Brain microvascular endothelial cell (primary cell): ENCODE measurements around the gene CD177.
"Not testable (repeated sequence)": the region's sequence is repeated elsewhere in the genome, so short reads cannot be mapped to it uniquely, and the experiment has no call there.

Experiments used
- DNase-seq: peaks from one replicate; pipeline ENCODE4 v3.0.0-alpha.2; 2020
- H3K27ac ChIP-seq: fragments of 250-450 bp; sonication (Bioruptor Pico); 2 replicates; pipeline ENCODE4 v1.5.1; 2020; ENCODE audit warnings: mild to moderate bottlenecking, moderate library complexity
- H3K27me3 ChIP-seq: fragments of 250-450 bp; sonication (Bioruptor Pico); replicated peaks from 2 replicates; pipeline ENCODE4 v1.5.1; 2020; ENCODE audit warnings: mild to moderate bottlenecking
- H3K36me3 ChIP-seq: fragments of 250-450 bp; sonication (Bioruptor Pico); replicated peaks from 2 replicates; pipeline ENCODE4 v1.5.1; 2020; ENCODE audit warnings: mild to moderate bottlenecking
- H3K4me3 ChIP-seq: 2 replicates; pipeline ENCODE4 v1.5.1; 2011; ENCODE audit warnings: low read depth, mild to moderate bottlenecking, control low read depth, low read length, moderate library complexity
- in situ Hi-C: cut with HindIII; loops from 2 replicates; pipeline ENCODE4 v1.10.0; 2017; ENCODE audit warnings: low sequenced_read_pairs, low pct_ligation_motif_present
- TF ChIP-seq, protein P1 (sequence below): IDR thresholded peaks from 2 replicates; pipeline ENCODE4 v1.5.1; 2011; ENCODE audit warnings: low read depth, mild to moderate bottlenecking, moderate library complexity, low read length, control low read depth, inconsistent platforms; ENCODE audit errors: missing control alignments

The CD177 gene

DNA sequence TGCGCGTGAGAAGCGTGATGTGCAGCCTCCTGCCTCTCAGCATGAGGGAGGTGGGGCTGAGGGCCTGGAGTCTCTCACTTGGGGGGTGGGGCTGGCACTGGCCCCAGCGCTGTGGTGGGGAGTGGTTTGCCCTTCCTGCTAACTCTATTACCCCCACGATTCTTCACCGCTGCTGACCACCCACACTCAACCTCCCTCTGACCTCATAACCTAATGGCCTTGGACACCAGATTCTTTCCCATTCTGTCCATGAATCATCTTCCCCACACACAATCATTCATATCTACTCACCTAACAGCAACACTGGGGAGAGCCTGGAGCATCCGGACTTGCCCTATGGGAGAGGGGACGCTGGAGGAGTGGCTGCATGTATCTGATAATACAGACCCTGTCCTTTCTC is 8.7 kb downstream of the CD177 start:
- Histone ChIP-seq H3K27ac (no peak overlapping the region), H3K4me3 (no peak overlapping the region), H3K36me3 (no peaks in the 10 kb centered on the region), H3K27me3 (no peaks in the 10 kb centered on the region)
- no peak for DNase-seq
- in situ Hi-C loops, result no loop called here
- TF ChIP-seq, protein P1, sequence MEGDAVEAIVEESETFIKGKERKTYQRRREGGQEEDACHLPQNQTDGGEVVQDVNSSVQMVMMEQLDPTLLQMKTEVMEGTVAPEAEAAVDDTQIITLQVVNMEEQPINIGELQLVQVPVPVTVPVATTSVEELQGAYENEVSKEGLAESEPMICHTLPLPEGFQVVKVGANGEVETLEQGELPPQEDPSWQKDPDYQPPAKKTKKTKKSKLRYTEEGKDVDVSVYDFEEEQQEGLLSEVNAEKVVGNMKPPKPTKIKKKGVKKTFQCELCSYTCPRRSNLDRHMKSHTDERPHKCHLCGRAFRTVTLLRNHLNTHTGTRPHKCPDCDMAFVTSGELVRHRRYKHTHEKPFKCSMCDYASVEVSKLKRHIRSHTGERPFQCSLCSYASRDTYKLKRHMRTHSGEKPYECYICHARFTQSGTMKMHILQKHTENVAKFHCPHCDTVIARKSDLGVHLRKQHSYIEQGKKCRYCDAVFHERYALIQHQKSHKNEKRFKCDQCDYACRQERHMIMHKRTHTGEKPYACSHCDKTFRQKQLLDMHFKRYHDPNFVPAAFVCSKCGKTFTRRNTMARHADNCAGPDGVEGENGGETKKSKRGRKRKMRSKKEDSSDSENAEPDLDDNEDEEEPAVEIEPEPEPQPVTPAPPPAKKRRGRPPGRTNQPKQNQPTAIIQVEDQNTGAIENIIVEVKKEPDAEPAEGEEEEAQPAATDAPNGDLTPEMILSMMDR, result no peak

DNA sequence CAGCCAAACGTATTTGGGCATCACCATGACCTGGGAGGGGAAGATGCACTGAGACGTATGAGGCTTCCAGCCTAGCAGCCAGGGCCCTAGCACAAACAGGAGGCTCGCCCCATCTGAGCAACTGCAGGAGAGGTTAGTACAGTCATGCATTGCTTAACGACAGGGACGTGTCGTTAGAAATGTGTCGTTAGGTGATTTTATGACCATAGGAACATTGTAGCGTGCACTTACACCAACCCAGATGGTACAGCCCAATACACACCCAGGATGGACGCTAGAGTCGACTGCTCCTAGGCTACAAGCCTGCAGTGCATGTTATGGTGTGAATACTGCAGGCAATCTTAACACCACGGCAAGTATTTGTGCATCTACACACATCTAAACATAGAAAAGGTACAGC is 9.3 kb downstream of the CD177 start:
- Histone ChIP-seq H3K4me3 (no peak overlapping the region), H3K36me3 (no peaks in the 10 kb centered on the region), H3K27me3 (no peaks in the 10 kb centered on the region), H3K27ac (no peak overlapping the region)
- in situ Hi-C loops, result no loop called here
- no peak for DNase-seq
- TF ChIP-seq, protein P1, result no peak

DNA sequence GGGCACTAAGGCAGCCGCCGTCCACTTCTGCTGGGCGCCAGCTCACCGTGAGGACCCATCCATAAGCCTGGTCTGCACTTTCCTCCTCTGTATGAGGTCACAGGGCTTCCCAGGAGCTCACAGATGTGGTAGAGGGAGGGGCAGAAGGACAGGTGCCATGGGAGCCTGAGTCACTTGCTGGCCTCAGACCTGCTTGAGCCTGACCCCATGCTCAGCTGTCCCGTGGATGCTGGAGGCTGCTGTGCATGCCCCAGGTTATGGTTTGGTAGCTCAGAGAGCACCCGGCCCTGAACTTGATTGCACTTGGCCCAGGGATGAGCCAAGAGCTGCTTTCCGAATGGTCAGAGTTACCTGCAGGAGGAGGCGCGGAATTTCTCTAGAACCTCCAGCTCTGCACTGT is 12.2 kb downstream of the CD177 start:
- H3K27ac ChIP-seq, H3K36me3 ChIP-seq, H3K27me3 ChIP-seq, H3K4me3 ChIP-seq, in situ Hi-C loops, DNase-seq: not testable (repeated sequence)

DNA sequence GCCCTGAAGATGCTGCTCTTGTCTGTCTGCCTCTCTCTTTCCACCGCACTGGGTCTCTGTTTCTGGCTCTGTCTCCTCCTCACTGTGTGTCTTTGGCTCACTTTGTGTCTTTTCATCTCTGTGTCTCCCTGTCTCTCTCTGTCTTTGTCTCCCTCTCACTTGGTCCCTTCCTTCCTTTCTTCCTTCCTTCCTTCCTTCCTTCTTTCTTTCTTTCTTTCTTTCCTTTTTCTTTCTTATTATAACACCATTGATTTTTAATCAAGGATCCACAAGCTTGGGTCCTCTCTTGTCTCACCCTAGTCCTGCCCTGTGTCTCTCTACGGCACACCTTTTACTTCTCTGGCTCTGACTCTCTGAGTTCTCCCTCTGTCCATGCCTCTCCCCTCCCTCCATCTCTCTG is 14.3 kb downstream of the CD177 start:
- Histone ChIP-seq H3K27ac (no peak overlapping the region), H3K27me3 (no peaks in the 10 kb centered on the region), H3K36me3 (no peaks in the 10 kb centered on the region), H3K4me3 (no peak overlapping the region)
- in situ Hi-C loops, result no loop called here
- TF ChIP-seq, protein P1, result no peak
- DNase-seq, result no peak

DNA sequence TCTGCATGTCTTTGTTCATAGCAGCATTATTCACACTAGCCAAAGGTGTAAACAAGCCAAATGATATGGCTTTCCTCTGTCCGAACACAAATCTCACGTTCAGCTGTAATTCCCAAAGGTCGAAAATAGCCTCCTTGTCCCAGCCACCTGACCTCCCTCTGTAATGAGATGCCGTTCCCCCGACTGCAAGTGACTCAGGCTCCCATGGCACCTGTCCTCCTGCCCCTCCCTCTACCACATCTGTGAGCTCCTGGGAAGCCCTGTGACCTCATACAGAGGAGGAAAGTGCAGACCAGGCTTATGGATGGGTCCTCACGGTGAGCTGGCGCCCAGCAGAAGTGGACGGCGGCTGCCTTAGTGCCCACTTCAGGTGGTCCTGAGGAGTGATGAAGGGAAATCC is 15.4 kb downstream of the CD177 start:
- H3K4me3 ChIP-seq, in situ Hi-C loops, H3K27ac ChIP-seq, H3K36me3 ChIP-seq, H3K27me3 ChIP-seq, DNase-seq: not testable (repeated sequence)

DNA sequence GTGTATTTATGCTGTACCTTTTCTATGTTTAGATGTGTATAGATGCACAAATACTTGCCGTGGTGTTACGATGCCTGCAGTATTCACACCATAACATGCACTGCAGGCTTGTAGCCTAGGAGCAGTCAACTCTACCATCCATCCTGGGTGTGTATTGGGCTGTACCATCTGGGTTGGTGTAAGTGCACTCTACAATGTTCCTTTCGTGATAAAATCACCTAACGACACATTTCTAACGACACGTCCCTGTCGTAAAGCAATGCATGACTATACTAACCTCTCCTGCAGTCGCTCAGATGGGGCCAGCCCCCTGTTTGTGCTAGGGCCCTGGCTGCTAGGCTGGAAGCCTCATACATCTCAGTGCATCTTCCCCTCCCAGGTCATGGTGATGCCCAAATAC is 18.4 kb downstream of the CD177 start:
- in situ Hi-C loops, result no loop called here
- TF ChIP-seq, protein P1, result no peak
- H3K27ac ChIP-seq, result no peak overlapping the region

DNA sequence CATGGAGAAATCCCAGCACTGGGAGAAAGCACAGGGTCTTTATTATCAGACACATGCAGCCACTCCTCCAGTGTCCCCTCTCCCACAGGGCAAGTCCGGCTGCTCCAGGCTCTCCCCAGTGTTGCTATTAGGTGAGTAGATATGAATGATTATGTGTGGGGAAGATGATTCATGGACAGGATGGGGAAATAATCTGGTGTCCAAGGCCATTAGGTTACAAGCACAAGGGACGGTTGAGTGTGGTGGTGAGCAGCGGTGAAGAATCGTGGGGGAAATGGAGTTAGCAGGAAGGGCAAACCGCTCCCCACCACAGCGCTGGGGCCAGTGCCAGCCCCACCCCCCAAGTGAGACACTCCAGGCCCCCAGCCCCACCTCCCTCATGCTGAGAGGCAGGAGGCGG is 19.0 kb downstream of the CD177 start:
- TF ChIP-seq, protein P1, result no peak

More for the DNA sequence above, 18.4 kb downstream of the CD177 start:
- Histone ChIP-seq H3K27me3 (no peaks in the 10 kb centered on the region), H3K4me3 (no peak overlapping the region), H3K36me3 (no peaks in the 10 kb centered on the region)
- no peak for DNase-seq

DNA sequence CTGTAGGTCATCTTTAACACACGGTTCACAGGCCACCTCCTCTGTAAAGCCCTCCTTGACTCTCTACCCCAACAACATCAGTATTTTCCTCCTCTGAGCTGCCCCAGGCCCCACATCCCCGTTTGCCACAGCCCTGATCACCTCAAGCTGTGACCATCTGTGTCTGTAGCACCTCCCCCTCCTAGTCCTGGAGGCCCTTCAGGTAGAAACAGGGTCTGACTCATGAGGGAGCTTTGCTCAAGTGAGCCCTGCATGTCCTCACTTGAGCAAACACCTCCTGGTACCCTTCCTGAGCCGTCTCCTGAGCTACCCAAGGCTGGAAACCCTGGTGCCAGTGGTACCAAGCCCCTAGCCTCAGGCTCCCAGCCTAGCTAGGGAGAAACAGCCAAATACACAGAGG is 24.1 kb downstream of the CD177 start:
- in situ Hi-C loops, H3K27ac ChIP-seq, H3K36me3 ChIP-seq, DNase-seq, H3K27me3 ChIP-seq, H3K4me3 ChIP-seq: not testable (repeated sequence)

More for the DNA sequence above, 19.0 kb downstream of the CD177 start:
- Histone ChIP-seq H3K4me3 (no peak overlapping the region), H3K27me3 (no peaks in the 10 kb centered on the region), H3K36me3 (no peaks in the 10 kb centered on the region), H3K27ac (no peak overlapping the region)
- DNase-seq, result no peak
- in situ Hi-C loops, result no loop called here
